Parathyroid adenoma (tissue), 2 donors: ENCODE data around the gene OLIG1.

Experiments used
- H2AFZ ChIP-seq: fragments of 300-600 bp; sonication (generic); one replicate; pipeline ENCODE4 v1.7.0; 2017; ENCODE audit warnings: antibody characterized with exemption, mild to moderate bottlenecking
- H3K27ac ChIP-seq: fragments of 300-600 bp; sonication (generic); one replicate; pipeline ENCODE4 v1.7.0; 2017
- H3K27me3 ChIP-seq: fragments of 300-600 bp; sonication (generic); one replicate; pipeline ENCODE4 v1.7.0; 2017; ENCODE audit warnings: low read length; ENCODE audit not compliant: control insufficient read depth, insufficient read depth
- H3K36me3 ChIP-seq: fragments of 300-600 bp; sonication (generic); one replicate; pipeline ENCODE4 v1.7.0; 2017; ENCODE audit warnings: low read length; ENCODE audit not compliant: control insufficient read depth, insufficient read depth
- H3K4me1 ChIP-seq: fragments of 300-600 bp; sonication (generic); one replicate; pipeline ENCODE4 v1.7.0; 2017; ENCODE audit warnings: control low read depth
- H3K4me2 ChIP-seq: fragments of 300-600 bp; sonication (generic); one replicate; pipeline ENCODE4 v1.7.0; 2017; ENCODE audit warnings: low read length
- H3K4me3 ChIP-seq: fragments of 300-600 bp; sonication (generic); one replicate; pipeline ENCODE4 v1.7.0; 2017; ENCODE audit warnings: low read depth, low read length
- H3K79me2 ChIP-seq: fragments of 300-600 bp; sonication (generic); one replicate; pipeline ENCODE4 v1.7.0; 2017; ENCODE audit warnings: control low read depth
- H3K9ac ChIP-seq: fragments of 300-600 bp; sonication (generic); one replicate; pipeline ENCODE4 v1.7.0; 2017; ENCODE audit warnings: mild to moderate bottlenecking
- H3K9me3 ChIP-seq: fragments of 300-600 bp; sonication (generic); one replicate; pipeline ENCODE4 v1.7.0; 2017; ENCODE audit warnings: low read length; ENCODE audit not compliant: control insufficient read depth
- CTCF ChIP-seq: fragments of 300-600 bp; sonication (generic); IDR thresholded peaks from one replicate; pipeline ENCODE4 v1.7.0; 2017; ENCODE audit warnings: antibody characterized with exemption, mild to moderate bottlenecking
- donor health status: primary hyperparathyroidism.

OLIG1 gene

GRCh38 chr21:33101300-33101911 is 31.5 kb downstream of the OLIG1 start:
- no peak for TF ChIP-seq CTCF
- H3K27me3 ChIP-seq = no peaks in the 10 kb centered on the region
- no peaks in the 10 kb centered on the region for H3K36me3 ChIP-seq

GRCh38 chr21:33105088-33105487 is 35.1 kb downstream of the OLIG1 start:
- Histone ChIP-seq H3K36me3 (no peaks in the 10 kb centered on the region), H3K4me1 (no peaks in the 10 kb centered on the region), H3K4me2 (no peak overlapping the region), H3K9me3 (no peaks in the 10 kb centered on the region), H3K4me3 (no peak overlapping the region), H3K9ac (no peak overlapping the region), H3K27me3 (no peaks in the 10 kb centered on the region), H3K79me2 (no peaks in the 10 kb centered on the region), H2AFZ (no peak overlapping the region), H3K27ac (no peak overlapping the region)
- no peak for TF ChIP-seq CTCF

More at GRCh38 chr21:33101300-33101911, 31.5 kb downstream of the OLIG1 start:
- Histone ChIP-seq H3K9me3 (no peaks in the 10 kb centered on the region), H2AFZ (no peak overlapping the region), H3K9ac (no peak overlapping the region), H3K27ac (no peak overlapping the region), H3K4me1 (no peaks in the 10 kb centered on the region), H3K4me3 (no peak overlapping the region), H3K79me2 (no peaks in the 10 kb centered on the region), H3K4me2 (no peak overlapping the region)

GRCh38 chr21:33108228-33108627 is 38.3 kb downstream of the OLIG1 start:
- Histone ChIP-seq H3K36me3 (no peaks in the 10 kb centered on the region), H3K4me2 (no peak overlapping the region), H3K4me1 (no peaks in the 10 kb centered on the region), H3K9me3 (no peaks in the 10 kb centered on the region), H3K27me3 (no peaks in the 10 kb centered on the region), H3K27ac (no peak overlapping the region), H3K9ac (no peak overlapping the region), H3K4me3 (no peak overlapping the region), H3K79me2 (no peaks in the 10 kb centered on the region), H2AFZ (no peak overlapping the region)
- TF ChIP-seq CTCF = no peak

- H3K27ac ChIP-seq = no peak overlapping the region
- no peaks in the 10 kb centered on the region for H3K27me3 ChIP-seq
- no peaks in the 10 kb centered on the region for H3K79me2 ChIP-seq
- H3K4me3 ChIP-seq = no peak overlapping the region
- H3K4me1 ChIP-seq = no peaks in the 10 kb centered on the region
- TF ChIP-seq CTCF = no peak
- H2AFZ ChIP-seq = no peak overlapping the region
- no peak overlapping the region for H3K4me2 ChIP-seq
- no peaks in the 10 kb centered on the region for H3K36me3 ChIP-seq
- no peaks in the 10 kb centered on the region for H3K9me3 ChIP-seq
- H3K9ac ChIP-seq = no peak overlapping the region
Measured at GRCh38 chr21:33109574-33110339, 39.8 kb downstream of the OLIG1 start.
